ENCODE data around the gene TBCD.

The TBCD gene

GRCh38 chr17:82907797-82908542 is 156.1 kb downstream of the TBCD start:
- no peak for DNase-seq (ENCODE audit: low read depth)

- no peak for DNase-seq (ENCODE audit: low read depth)
These were observed 156.8 kb downstream of the TBCD start for GRCh38 chr17:82908543-82909160.

GRCh38 chr17:82909322-82909904 is 157.5 kb downstream of the TBCD start:
- no peak for DNase-seq (ENCODE audit: low read depth)

GRCh38 chr17:82910041-82910481 is 158.2 kb downstream of the TBCD start:
- no peak for DNase-seq (ENCODE audit: low read depth)

GRCh38 chr17:82910770-82911169 is 158.9 kb downstream of the TBCD start:
- no peak for DNase-seq (ENCODE audit: low read depth)

- no peak for DNase-seq (ENCODE audit: low read depth)
These were observed 160.0 kb downstream of the TBCD start for GRCh38 chr17:82911822-82912221.

GRCh38 chr17:82912484-82913089 is 160.7 kb downstream of the TBCD start:
- DNase-seq (ENCODE audit: low read depth) = no peak

GRCh38 chr17:82913304-82914043 is 161.6 kb downstream of the TBCD start:
- DNase-seq (ENCODE audit: low read depth) = no peak

GRCh38 chr17:82914375-82914774 is 162.5 kb downstream of the TBCD start:
- DNase-seq (ENCODE audit: low read depth) = no peak

GRCh38 chr17:82915010-82915756 is 163.3 kb downstream of the TBCD start:
- DNase-seq (ENCODE audit: low read depth) = no peak

- DNase-seq (ENCODE audit: low read depth) = no peak
These were observed 163.8 kb downstream of the TBCD start for GRCh38 chr17:82915757-82916027.

GRCh38 chr17:82917699-82918345 is 166.0 kb downstream of the TBCD start:
- no peak for DNase-seq (ENCODE audit: low read depth)

- no peak for DNase-seq (ENCODE audit: low read depth)
These were observed 166.6 kb downstream of the TBCD start for GRCh38 chr17:82918508-82918907.

GRCh38 chr17:82920150-82920549 is 168.3 kb downstream of the TBCD start:
- DNase-seq (ENCODE audit: low read depth) = no peak

- no peak for DNase-seq (ENCODE audit: low read depth)
These were observed 168.8 kb downstream of the TBCD start for GRCh38 chr17:82920715-82921114.

- no peak for DNase-seq (ENCODE audit: low read depth)
These were observed 169.6 kb downstream of the TBCD start for GRCh38 chr17:82921426-82921825.

- DNase-seq (ENCODE audit: low read depth) = no peak
These were observed 170.8 kb downstream of the TBCD start for GRCh38 chr17:82922646-82923045.

- DNase-seq (ENCODE audit: low read depth) = no peak
These were observed 171.7 kb downstream of the TBCD start for GRCh38 chr17:82923366-82924113.

GRCh38 chr17:82924214-82924613 is 172.3 kb downstream of the TBCD start:
- DNase-seq (ENCODE audit: low read depth) = no peak

- DNase-seq (ENCODE audit: low read depth) = no peak
These were observed 172.9 kb downstream of the TBCD start for GRCh38 chr17:82924812-82925211.

- DNase-seq (ENCODE audit: low read depth) = no peak
These were observed 173.5 kb downstream of the TBCD start for GRCh38 chr17:82925336-82925735.
